ENCODE results near the gene BCL2.
"Not testable (repeated sequence)": the region's sequence is repeated elsewhere in the genome, so short reads cannot be mapped to it uniquely, and the experiment has no call there.

Gene BCL2

DNA sequence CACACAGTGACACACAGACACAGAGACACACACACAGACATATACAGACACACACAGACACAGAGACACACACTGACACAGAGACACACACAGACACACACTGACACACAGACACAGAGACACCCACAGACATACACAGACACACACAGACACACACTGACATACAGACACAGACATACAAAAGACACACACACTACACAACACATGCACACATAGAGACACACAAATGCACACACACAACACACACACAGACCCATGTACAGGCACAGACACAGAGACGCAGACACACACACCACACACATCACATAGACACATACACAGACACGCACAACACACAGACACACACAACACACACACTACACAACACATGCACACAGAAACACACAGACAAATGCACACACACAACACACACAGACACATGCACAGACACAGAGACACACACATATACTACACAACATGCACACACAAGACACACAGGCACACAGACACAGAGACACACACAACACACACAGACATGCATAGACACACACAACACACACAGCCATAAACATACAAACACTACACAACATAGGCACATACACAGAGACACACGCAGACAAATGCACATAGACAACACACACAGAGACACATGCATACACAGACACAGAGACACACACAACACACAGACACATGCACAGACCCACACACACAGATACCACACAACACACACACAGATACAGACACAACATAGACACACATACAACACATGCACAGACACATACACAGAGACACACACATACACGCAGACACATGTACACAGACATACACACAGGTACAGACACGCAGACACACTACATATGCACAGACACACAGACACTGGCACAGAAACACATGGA, 120.5 kb downstream of the BCL2 start:
- DNase-seq (ENCODE audit: low read depth) = no peak

- no peak for DNase-seq (ENCODE audit: low read depth)
Measured at GRCh38 chr18:63198098-63198760, 121.3 kb downstream of the BCL2 start.

DNA sequence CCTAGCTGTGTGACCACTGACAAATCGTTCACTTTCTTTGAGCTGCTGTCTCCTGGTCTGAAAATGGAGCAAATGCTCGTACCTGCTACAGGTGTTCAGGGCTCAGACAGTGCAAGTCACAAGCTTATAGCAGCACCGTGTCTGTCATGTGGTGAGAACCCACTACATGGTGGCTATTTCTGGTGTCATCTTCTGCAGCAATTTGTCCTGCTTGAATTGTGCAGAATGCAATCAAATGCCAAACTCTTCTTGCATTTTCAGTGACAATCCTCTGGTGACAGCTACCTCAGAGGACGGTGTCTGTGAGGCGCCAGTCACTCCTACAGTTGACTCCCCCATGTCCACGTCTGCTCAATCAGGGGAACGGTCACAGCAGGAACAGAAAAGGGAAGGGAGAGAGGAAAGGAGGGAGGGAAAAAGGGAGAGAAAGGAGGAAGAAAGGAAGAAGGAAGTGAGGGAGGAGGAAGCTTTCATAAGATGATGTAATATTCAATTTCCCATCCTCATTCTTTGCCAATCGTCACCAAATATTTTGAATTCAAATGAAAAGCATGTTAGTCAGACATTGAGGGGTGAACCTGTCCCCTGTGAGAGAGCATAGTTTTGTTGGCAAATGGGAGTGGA, 122.2 kb downstream of the BCL2 start:
- no peak for DNase-seq (ENCODE audit: low read depth)

DNA sequence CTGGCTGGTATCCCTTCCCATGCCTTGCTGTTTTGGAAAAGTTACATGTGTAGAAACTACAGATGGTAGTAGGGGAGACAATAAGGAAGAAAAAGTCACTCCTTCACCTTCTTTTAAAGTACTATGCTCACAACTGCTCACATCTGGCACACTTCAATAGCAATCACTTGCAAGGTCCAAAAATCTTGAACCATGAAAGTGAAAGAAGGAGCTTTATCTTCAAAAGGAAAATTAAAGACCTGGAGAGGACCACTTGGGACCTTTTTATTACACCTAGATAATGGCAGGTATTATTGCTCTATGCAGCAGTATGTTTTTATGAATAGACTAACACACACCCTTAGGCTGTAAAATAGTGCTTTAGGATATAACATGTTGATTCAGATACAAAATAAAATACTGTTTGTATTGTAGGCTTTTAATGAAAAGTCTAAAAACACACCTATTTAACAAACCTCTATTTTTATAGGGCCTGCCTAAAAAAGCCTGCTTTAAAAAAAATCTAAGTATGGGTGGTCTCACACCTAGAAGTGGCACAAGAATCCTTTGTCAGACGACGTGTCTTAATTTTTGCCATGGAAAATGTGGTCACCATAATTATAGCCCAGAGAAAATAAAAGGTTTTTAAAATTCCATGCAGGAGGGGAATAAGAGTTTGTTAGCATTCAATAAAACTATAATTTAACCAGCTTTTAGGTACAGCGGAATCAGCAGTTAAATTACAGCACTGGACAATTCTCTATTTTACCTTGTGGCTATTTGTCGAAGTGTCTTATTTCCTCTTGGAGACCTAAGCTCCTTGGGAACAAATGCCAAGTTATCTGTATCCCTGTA, 124.0 kb downstream of the BCL2 start:
- DNase-seq (ENCODE audit: low read depth) = no peak

GRCh38 chr18:63192885-63193349, 126.7 kb downstream of the BCL2 start:
- no peak for DNase-seq (ENCODE audit: low read depth)

DNA sequence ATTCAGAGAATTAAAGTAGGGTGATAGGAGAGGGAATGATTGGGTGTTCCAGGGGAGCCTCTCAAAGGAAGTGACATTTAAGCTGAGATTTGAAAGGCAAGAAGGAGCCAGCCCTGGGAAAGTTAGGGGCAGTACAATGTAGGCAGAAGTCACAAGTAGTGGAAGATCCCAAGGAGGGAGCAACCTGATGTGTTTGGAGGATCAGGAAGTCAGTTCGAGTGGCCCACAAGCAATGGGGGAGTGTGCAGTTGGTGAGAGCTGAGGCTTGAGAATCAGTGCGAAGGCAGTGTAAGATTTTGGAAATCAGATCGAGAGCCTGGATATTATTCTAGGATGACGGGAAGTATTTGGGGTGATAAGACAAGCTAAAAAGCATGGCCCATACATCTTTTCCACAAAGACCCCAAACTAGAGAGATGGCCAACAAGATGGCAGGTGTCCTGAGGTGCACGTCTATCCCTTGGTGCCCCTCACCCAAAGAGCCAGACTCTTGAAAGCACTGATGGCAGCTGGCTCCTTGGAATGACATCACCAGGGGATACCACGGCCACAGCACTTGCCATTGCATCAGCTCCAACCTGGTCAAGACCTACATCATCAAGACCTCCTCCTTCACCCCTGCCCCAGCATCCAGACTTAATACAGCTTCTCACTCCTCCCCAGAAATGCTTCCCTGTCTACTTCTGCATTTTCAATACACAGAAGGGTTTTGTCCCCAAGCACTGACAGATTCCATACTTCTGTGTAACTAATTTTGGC, 127.3 kb downstream of the BCL2 start:
- DNase-seq (ENCODE audit: low read depth) = no peak

DNA sequence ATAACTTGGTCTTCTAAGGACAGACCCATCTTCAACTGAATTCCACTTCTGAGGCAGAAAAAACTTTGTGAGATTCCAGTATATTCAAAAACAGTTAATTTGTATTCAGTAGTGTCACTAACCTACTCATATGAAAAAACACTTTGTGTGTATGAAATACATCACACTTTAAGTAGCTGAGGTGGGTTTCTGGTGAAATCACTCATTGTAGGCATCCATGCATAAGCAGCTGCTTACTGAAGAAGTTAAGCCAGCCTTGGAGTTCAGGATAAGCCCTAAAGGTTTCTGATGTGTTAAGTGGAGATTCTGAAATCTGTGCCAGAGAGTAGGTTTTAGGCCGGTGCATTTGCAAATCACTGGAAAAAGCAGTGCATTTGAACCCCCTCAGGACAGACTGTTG, 128.2 kb downstream of the BCL2 start:
- DNase-seq (ENCODE audit: low read depth) = no peak

DNA sequence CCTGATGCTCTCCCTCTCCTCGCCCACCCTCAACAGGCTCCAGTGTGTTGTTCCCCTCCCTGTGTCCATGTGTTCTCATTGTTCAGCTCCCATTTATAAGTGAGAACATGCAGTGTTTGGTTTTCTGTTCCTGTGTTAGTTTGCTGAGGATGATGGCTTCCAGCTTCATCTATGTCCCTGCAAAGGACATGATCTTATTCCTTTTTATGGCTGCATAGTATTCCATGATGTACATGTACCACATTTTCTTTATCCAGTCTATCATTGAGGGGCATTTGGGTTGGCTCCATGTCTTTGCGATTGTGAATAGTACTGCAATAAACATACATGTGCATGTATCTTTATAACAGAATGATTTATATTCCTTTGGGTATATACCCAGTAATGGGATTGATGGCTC, 128.7 kb downstream of the BCL2 start:
- DNase-seq (ENCODE audit: low read depth) = not testable (repeated sequence)

- no peak for DNase-seq (ENCODE audit: low read depth)
Measured at GRCh38 chr18:63189817-63190216, 129.8 kb downstream of the BCL2 start.

DNA sequence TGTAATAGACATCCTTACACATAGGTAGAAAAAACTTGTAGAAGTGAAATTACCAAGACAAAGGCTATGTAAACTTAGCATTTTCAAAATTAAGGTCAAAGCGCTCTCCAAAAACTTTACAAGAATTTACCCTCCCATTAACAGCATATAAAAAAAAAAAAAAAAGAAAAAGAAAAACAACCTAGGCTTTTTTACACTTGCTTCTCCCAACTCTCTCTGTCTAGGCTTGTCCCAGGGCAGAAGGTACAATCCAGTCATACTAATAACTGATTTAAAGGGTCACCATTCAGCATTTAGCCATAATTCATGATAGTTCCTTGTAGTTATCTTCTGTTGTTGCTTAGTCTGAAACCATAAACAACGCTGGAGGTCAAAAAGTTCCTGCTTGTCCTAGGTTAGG, 130.5 kb downstream of the BCL2 start:
- DNase-seq (ENCODE audit: low read depth) = no peak

- DNase-seq (ENCODE audit: low read depth) = no peak
Measured at GRCh38 chr18:63187791-63188460, 131.6 kb downstream of the BCL2 start.

- DNase-seq (ENCODE audit: low read depth) = no peak
Measured at GRCh38 chr18:63187223-63187574, 132.4 kb downstream of the BCL2 start.

DNA sequence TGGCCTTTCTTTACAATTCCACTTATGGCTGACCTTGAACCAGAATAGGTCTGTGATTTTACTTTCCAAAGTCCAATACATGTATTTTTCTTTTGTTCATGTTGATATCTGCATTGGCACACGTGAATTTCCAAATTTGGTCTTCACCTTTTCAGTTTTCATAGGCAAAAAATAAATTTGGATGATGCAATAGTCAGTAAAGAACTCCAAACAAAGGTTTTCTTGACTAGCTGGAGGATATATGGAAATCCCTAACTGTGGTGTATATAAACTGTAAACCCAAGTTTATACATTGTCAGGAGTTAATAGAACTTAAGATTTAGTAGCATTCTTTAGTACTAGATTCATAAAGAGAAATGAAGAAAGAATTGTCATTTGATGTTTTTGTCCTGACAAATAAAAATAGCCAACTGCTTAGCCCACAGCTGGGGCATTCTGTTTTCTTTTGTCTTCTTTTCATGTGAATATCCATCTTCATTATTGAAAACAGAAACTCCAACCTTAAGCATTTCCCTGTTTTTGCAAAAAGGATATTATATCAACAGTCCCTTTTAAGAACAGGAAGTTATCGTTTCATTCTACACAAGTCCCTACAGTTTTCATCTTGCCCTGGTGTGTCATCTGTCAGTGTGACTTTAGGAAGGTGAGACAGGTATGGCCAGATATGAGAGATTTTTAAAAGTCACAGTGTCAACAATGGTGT, 132.9 kb downstream of the BCL2 start:
- DNase-seq (ENCODE audit: low read depth) = no peak

- DNase-seq (ENCODE audit: low read depth) = no peak
Measured at GRCh38 chr18:63185984-63186383, 133.6 kb downstream of the BCL2 start.

- no peak for DNase-seq (ENCODE audit: low read depth)
Measured at GRCh38 chr18:63183952-63184770, 135.4 kb downstream of the BCL2 start.

GRCh38 chr18:63183378-63183777, 136.2 kb downstream of the BCL2 start:
- DNase-seq (ENCODE audit: low read depth) = no peak

DNA sequence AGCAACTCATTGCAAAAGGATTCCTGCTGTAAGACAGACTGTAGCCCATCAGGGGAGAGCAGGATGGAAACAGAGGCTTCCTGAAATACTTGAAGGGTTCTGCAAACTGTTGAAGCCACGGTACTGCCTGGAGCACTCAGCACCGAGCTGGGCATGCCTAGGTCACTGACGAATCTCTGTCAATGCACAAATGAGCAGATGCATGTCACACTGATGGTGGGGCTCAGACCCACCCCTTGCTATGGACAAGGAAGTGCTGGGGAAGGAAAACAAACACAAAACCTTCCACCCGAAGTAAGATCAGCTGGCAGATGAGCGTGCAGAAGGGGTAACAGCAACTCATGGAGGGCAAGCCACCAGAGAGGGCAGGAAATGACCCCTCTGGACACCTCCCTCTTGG, 136.7 kb downstream of the BCL2 start:
- DNase-seq (ENCODE audit: low read depth) = no peak

- DNase-seq (ENCODE audit: low read depth) = no peak
Measured at GRCh38 chr18:63182310-63182772, 137.2 kb downstream of the BCL2 start.

DNA sequence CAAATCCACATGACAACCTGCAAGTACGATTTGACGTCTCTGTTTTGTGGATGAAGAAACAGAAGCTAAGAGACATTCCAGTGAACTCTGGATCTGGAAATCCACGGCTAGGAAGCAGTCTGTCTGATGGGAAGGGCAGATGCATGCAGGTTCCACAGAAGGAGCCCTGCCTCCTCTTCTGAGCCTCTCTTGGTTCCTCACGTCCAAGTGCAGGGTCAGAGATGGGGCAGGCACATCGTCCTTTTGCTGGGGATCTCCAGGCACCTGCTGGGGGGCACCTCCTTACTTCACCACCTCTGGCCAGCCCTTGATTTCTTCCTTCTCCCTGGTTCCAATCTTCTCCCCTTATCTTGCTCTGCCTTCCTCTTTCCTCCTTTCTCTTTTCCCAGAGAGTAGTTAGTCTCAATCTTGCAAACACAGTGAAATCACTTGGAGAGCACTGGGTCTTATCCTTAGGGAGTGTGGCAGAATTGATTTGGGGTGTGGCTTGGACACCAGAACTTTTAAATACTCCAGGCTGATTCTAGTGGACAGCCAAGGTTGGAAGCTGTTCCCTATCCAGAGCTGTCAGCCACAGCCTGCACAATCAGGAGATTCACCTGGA, 137.8 kb downstream of the BCL2 start:
- no peak for DNase-seq (ENCODE audit: low read depth)

All from iris pigment epithelial cell (primary cell).